Gastroesophageal sphincter (tissue), 4 donors: ENCODE measurements around the gene NLK. TPM values are rescaled to one million over a fixed set of nuclear protein-coding genes. Genes with fewer than 3 reads are reported as not detected.
"Not testable (repeated sequence)": the region's sequence is repeated elsewhere in the genome, so short reads cannot be mapped to it uniquely, and the experiment has no call there.

ENCODE experiments used
- ATAC-seq: fragments of 150-250 bp; one replicate; pipeline ENCODE4 v1.9.1; 2016; ENCODE audit warnings: mild to moderate bottlenecking, moderate library complexity
- H3K27ac ChIP-seq, 4 donors: fragments of 200-600 bp; sonication (generic) in 3 of 4; 1 replicate in 3 of 4; 2 replicates in 1 of 4; pipeline ENCODE4 v1.5.1; 2016 to 2019
- H3K27me3 ChIP-seq: fragments of 200-600 bp; sonication (generic); one replicate; pipeline ENCODE4 v1.5.1; 2019
- H3K36me3 ChIP-seq, 2 donors: fragments of 200-600 bp; sonication (generic); one replicate each; pipeline ENCODE4 v1.5.1; 2019; ENCODE audit warnings: control low read depth in 1 of 2
- H3K4me1 ChIP-seq, 3 donors: fragments of 200-600 bp; sonication (generic); 1 replicate in 2 of 3; 2 replicates in 1 of 3; pipeline ENCODE4 v1.5.1; 2016 to 2019; ENCODE audit warnings: control low read depth in 2 of 3
- H3K4me3 ChIP-seq, 2 donors: fragments of 200-600 bp; sonication (generic); one replicate each; pipeline ENCODE4 v1.5.1; 2019; ENCODE audit warnings: mild to moderate bottlenecking in 1 of 2, moderate library complexity in 1 of 2
- H3K9me3 ChIP-seq, 3 donors: fragments of 200-600 bp; sonication (generic); one replicate each; pipeline ENCODE4 v1.5.1; 2017 to 2019; ENCODE audit warnings: control low read depth in 2 of 3
- CTCF ChIP-seq, 4 experiments: fragments of 200-600 bp in 2 of 4; fragments of 450-650 bp in 2 of 4; sonication (generic) in 1 of 4; IDR thresholded peaks; one replicate each; pipeline ENCODE4 v1.5.1; 2017 to 2019; ENCODE audit warnings: antibody characterized with exemption in 4 of 4, mild to moderate bottlenecking in 2 of 4, moderate library complexity in 2 of 4
- EP300 ChIP-seq: sonication (generic); formaldehyde crosslinking; IDR thresholded peaks from one replicate; pipeline ENCODE4 v1.6.1; 2017; ENCODE audit warnings: antibody characterized with exemption, mild to moderate bottlenecking
- POLR2A ChIP-seq, 2 donors: fragments of 450-650 bp; IDR thresholded peaks; one replicate each; pipeline ENCODE4 v1.6.1; 2017; ENCODE audit warnings: antibody characterized with exemption in 2 of 2, mild to moderate bottlenecking in 2 of 2, moderate library complexity in 1 of 2
- POLR2AphosphoS5 ChIP-seq: sonication (generic); formaldehyde crosslinking; IDR thresholded peaks from one replicate; pipeline ENCODE4 v1.6.1; 2017; ENCODE audit warnings: antibody characterized with exemption
- WGBS, 2 donors: methylation state at CpG; one replicate each; pipeline ENCODE4 v1.1.5; 2018; ENCODE audit warnings: low coverage in 1 of 2; 5-methylcytosine and 5-hydroxymethylcytosine counted together
- total RNA-seq, 4 donors: library from RNA; depleted of rRNA; stranded (reverse); fragments of >200 nt; gene quantifications; one replicate each; pipeline ENCODE4 v1.1.0, GENCODE V29; 2016

Gene NLK
- total RNA-seq, 4 donors from 2014 or later = 12.8 to 16.1 (median 13.8) TPM

- WGBS, 2 donors = 75 to 86% methylated on average over 1 of the region's 1 CpG
- H3K36me3 ChIP-seq = no peaks in the 10 kb centered on the region
- H3K27me3 ChIP-seq = no peaks in the 10 kb centered on the region
- TF ChIP-seq POLR2A (IDR thresholded peaks at IDR 0.05) (no peak), CTCF (IDR thresholded peaks at IDR 0.05) (no peak), EP300 (no peak), POLR2AphosphoS5 (no peak)
- no peak overlapping the region for H3K4me3 ChIP-seq
- H3K4me1 ChIP-seq = peaks cover 0 to 10% (median 0%) of the 10 kb centered on the region in 3 donors
- peaks cover 0 to 8% (median 3%) of the 10 kb centered on the region in 3 donors for H3K9me3 ChIP-seq
- no peak overlapping the region for H3K27ac ChIP-seq
- ATAC-seq = no peak
These were observed 33.7 kb downstream of the NLK start for GRCh38 chr17:28076144-28076543.

- H3K4me1 ChIP-seq = peaks cover 0 to 16% (median 4%) of the 10 kb centered on the region in 3 donors
- H3K9me3 ChIP-seq = not testable (repeated sequence)
These were observed 34.7 kb downstream of the NLK start for GRCh38 chr17:28077140-28077539.

GRCh38 chr17:28078341-28079229 lies 36.1 kb downstream of the NLK start:
- no peaks in the 10 kb centered on the region for H3K36me3 ChIP-seq
- no peak for ATAC-seq

More at GRCh38 chr17:28077140-28077539, 34.7 kb downstream of the NLK start:
- H3K27ac ChIP-seq, H3K36me3 ChIP-seq, H3K27me3 ChIP-seq, H3K4me3 ChIP-seq, ATAC-seq: not testable (repeated sequence)
- 90 to 100% methylated on average over 2 to 4 of the region's 6 CpGs for WGBS, 2 donors

GRCh38 chr17:28081467-28081866 lies 39.0 kb downstream of the NLK start:
- ATAC-seq = no peak
- TF ChIP-seq POLR2A (IDR thresholded peaks at IDR 0.05) (no peak), CTCF (IDR thresholded peaks at IDR 0.05) (no peak), POLR2AphosphoS5 (no peak), EP300 (no peak)
- Histone ChIP-seq H3K27ac (no peak overlapping the region), H3K36me3 (no peaks in the 10 kb centered on the region), H3K9me3 (no peaks in the 10 kb centered on the region), H3K27me3 (no peaks in the 10 kb centered on the region), H3K4me3 (no peak overlapping the region), H3K4me1 (peaks cover 0 to 21% (median 6%) of the 10 kb centered on the region in 3 donors)
- WGBS, 2 donors = 93 to 100% methylated on average over 2 of the region's 2 CpGs

More at GRCh38 chr17:28078341-28079229, 36.1 kb downstream of the NLK start:
- Histone ChIP-seq H3K27ac (no peak overlapping the region), H3K27me3 (no peaks in the 10 kb centered on the region), H3K9me3 (no peaks in the 10 kb centered on the region), H3K4me1 (peaks cover 0 to 26% (median 6%) of the 10 kb centered on the region in 3 donors), H3K4me3 (no peak overlapping the region)
- TF ChIP-seq POLR2AphosphoS5 (no peak), CTCF (IDR thresholded peaks at IDR 0.05) (no peak), EP300 (no peak), POLR2A (IDR thresholded peaks at IDR 0.05) (no peak)
- whole genome bisulfite sequencing, 2 donors = 80 to 83% methylated on average over 3 of the region's 3 CpGs

GRCh38 chr17:28085766-28086165 lies 43.3 kb downstream of the NLK start:
- ATAC-seq = no peak
- no peak overlapping the region for H3K4me3 ChIP-seq
- TF ChIP-seq CTCF (IDR thresholded peaks at IDR 0.05) = no peak
- no peak for TF ChIP-seq POLR2AphosphoS5
- TF ChIP-seq POLR2A (IDR thresholded peaks at IDR 0.05) = no peak
- TF ChIP-seq EP300 = no peak
- 96 to 100% methylated on average over 2 of the region's 2 CpGs for WGBS, 2 donors
- H3K4me1 ChIP-seq = peaks cover 0 to 21% (median 6%) of the 10 kb centered on the region in 3 donors
- no peaks in the 10 kb centered on the region for H3K36me3 ChIP-seq
- H3K27ac ChIP-seq = no peak overlapping the region
- no peaks in the 10 kb centered on the region for H3K27me3 ChIP-seq
- H3K9me3 ChIP-seq = no peaks in the 10 kb centered on the region
